H4 (cell line): ENCODE data around the gene COMMD7. TPM values are rescaled to one million over a fixed set of nuclear protein-coding genes. Genes with fewer than 3 reads are reported as not detected.
"Not testable (repeated sequence)": the region's sequence is repeated elsewhere in the genome, so short reads cannot be mapped to it uniquely, and the experiment has no call there.

Source experiments
- DNase-seq: peaks from one replicate; pipeline ENCODE4 v3.0.0-alpha.2; 2015; ENCODE audit warnings: low spot score
- total RNA-seq: library from RNA; depleted of rRNA; stranded (reverse); fragments of >200 nt; shearing (Covaris generic); gene quantifications from 2 replicates; pipeline ENCODE4 v1.2.3, GENCODE V29; 2014

COMMD7 gene
- total RNA-seq, 1 experiment from 2014 or later = 29.3 TPM

- not testable (repeated sequence) for DNase-seq
Observed at GRCh38 chr20:32765230-32765875, 22.1 kb upstream of the COMMD7 start.

- no peak for DNase-seq
Observed at GRCh38 chr20:32764005-32764960, 21.0 kb upstream of the COMMD7 start.

- DNase-seq = no peak
Observed at GRCh38 chr20:32763202-32764004, 20.1 kb upstream of the COMMD7 start.

- DNase-seq = no peak
Observed at GRCh38 chr20:32762754-32763201, 19.5 kb upstream of the COMMD7 start.

DNA sequence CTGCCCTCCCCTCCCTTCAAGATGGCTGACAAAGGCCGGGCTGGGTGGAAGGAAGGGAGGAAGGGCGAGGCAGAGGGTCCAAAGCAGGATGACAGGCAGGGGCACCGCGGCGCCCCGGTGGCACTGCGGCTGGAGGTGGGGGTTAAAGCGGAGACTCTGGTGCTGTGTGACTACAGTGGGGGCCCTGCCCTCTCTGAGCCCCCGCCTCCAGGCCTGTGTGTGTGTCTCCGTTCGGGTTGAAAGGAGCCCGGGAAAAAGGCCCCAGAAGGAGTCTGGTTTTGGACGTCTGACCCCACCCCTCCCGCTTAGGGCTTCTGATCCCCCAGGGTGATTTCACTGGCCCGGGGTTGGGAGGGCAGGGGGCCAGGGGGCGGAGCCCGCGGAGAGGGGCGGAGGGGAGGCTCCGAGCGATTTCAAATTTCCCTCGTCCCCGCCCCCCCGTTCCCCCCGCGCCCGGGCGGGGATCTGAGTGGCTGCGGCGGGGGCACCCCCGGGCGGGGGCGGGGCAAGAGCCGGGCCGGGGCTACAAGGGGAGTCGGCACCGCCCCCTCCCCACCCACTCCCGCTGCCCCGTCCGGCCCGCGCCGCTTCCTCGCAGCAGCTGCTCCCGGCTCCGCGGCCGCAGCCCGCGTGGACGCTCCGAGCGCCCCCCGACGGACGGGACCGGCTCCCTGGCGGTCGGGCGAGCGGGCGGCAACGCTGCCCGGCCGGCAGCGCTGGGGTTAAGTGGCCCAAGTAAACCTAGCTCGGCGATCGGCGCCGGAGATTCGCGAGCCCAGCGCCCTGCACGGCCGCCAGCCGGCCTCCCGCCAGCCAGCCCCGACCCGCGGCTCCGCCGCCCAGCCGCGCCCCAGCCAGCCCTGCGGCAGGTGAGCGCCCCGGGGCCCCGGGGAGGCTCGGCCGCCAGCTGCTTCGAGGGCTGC lies 18.8 kb upstream of the COMMD7 start, which contains the start of gene DNMT3B:
DNMT3B (plus strand) TSS at position 555 of the 923 bp plus-strand sequence. CDS start 17,939 bp downstream, outside the sequence.
- peak; percentile 39 for DNase-seq

DNA sequence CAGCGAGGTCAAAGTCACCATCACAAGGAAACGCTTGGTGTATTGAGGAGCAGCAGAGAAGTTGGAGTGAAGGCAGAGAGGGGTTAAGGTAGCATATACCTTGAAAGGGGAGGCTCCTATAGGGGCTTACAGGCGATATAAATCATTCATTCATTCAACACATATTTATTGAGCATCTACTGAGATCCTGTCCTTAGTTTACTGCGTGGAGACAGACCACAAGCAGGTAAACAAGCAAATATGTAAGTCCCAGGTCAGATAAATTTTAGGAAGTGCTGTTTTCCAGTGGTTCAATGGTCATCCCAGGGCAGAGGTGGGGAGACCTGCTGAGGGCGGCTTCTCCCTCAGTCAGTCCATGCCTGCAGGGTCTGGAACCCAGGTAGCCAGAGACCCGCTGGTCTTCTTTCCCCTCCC lies 18.2 kb upstream of the COMMD7 start:
- DNase-seq = no peak

DNA sequence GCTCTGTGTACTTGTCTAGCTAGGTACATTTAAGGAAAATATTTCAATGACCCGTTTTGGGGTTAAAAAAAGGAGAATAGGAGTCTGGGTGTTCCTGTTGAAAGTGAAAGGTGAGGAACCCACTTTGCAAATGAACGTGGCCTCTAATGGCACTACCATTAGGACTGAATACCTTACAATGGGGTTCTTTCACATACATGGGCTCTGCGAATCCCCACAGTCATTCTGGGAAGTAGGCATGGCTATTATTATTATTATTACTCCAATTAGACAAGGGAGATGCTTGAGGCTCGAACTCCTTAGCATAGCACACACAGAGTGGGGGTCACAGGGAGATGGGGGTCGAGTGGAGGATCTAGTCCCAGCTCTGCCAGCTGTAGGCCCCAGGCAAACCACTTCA lies 12.9 kb upstream of the COMMD7 start:
- no peak for DNase-seq

GRCh38 chr20:32753731-32754130 lies 10.5 kb upstream of the COMMD7 start:
- DNase-seq = no peak

DNA sequence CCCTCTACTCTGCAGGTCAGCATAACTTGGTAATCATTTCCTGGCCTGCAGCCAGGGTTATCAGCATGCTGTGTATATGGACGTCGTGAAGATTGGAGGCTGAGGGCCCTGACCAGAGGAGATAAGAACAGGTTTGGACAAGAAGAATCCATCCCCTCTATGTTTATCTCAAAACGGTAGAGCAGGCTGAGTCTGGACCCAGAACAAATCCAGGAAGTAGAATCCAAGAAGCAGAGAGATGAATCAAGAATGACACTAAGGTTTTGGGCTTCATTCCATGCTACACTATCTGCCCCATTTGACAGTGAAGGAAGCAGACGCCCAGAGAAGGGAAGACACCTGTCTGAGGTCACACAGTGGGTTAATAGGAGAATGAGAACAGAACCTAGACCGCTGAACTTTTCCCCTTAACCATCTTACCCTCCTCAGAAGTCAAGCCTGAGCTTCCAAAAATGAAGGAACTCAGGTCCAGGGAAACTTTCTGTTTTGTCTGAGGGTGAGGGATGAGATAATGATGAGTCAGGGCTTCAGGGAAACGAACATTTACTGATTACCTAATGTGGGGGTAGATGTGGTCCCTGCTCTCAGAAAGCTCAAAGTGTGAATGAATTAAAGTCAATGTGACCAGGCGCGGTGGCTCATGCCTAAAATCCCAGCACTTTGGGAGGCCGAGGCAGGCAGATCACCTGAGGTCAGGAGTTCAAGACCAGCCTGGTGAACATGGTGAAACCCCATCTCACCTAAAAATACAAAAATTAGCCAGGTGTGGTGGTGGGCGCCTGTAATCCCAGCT lies 9.4 kb upstream of the COMMD7 start:
- DNase-seq = no peak

- DNase-seq = no peak
Observed at GRCh38 chr20:32751702-32752457, 8.6 kb upstream of the COMMD7 start.

DNA sequence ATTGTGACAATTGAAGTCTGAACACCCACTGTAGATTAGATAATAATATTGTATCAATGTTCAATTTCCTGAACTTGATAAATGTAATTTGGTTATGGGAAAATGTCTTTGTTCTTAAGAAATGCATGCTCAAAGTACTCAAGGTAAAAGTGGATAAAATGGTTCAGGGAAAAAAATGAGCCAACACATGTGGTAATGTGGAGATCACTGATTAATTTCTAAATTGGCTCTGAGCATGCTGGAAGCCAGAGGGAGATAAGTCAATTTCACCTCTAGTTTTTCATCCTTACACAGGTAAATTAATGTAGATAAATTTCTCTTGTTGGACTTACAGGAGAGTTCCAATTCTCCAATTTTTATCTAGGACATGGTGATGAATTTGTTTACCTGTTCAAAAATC lies 8.0 kb upstream of the COMMD7 start:
- no peak for DNase-seq

GRCh38 chr20:32749914-32750637 lies 6.8 kb upstream of the COMMD7 start:
- no peak for DNase-seq

- no peak for DNase-seq
Observed at GRCh38 chr20:32742322-32743236, 688 bp downstream of the COMMD7 start.

- DNase-seq = no peak
Observed at GRCh38 chr20:32741151-32741550, 2.1 kb downstream of the COMMD7 start.

DNA sequence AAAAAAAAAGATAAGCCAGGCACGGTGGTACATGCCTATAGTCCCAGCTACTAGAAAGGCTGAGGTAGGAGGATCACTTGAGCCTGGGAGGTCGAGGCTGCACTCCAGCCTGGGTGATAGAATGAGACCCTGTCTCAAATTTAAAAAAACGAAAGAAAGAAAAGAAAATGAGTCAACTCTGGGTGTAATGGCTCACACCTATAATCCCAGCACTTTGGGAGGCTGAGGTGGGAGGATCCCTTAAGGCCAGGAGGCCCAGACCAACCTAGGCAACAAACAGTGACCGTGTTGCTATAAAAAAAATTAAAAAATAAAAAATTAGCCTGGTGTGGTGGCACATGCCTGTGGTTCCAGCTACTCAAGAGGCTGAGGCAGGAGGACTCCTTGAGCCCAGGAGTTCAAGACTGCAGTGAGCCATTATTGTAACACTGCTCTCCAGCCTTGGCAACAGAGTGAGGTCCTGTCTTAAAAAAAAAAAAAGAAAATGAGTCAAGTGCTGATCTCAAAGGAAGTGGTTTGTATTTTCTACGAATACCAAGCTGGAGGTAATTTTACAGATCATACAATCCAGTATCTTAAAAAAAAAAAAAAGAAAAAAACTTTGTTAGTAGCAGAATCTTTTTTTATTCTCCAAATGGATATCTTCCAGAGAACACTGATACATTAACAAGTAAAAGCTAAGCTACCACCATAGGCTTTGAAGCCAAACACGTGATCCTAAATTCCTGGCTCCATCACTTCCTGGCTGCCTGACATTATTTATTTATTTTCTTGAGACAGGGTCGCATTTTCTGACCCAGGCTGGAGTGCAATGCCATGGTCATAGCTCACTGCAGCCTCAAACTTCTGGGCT lies 5.7 kb downstream of the COMMD7 start:
- DNase-seq = peak; percentile 50

- DNase-seq = no peak
Observed at GRCh38 chr20:32731882-32732266, 11.4 kb downstream of the COMMD7 start.
